Measurements from ENCODE around the gene CHRDL1. TPM values are rescaled to one million over a fixed set of nuclear protein-coding genes. Genes with fewer than 3 reads are reported as not detected.
A peak's percentile ranks its signal among the peaks of the same experiment; 100 is the strongest.
"Not testable (repeated sequence)": the region's sequence is repeated elsewhere in the genome, so short reads cannot be mapped to it uniquely, and the experiment has no call there.

The CHRDL1 gene
- total RNA-seq, 1 experiment from 2014 or later, result not detected

DNA sequence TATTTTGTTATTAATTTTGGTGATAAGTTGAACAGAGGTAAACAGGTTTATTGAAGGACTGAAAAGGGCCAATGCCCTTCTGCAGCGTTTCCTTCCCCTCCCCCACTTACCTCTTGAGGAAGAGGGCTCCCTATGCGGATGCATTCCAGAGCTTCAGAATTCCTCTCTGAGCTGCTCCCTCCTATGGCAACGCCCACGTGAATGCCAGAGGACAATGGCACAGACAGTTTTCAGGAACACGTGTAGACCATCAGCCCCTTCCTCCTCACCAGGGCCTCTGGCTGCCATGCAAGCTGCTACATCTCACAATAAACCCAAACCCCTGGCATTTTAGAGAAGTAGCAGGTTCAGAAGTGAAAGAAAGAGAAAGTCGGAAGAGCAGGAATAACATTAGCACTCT, 127.9 kb downstream of the CHRDL1 start:
- Mint-ChIP-seq H3K27ac (ENCODE audit: low read depth, unreplicated experiment) (no peak overlapping the region), H3K27me3 (ENCODE audit: insufficient read depth, unreplicated experiment) (peaks cover 61% of the 10 kb centered on the region), H3K4me1 (ENCODE audit: insufficient read depth, unreplicated experiment) (no peaks in the 10 kb centered on the region), H3K9me3 (ENCODE audit: unreplicated experiment) (no peaks in the 10 kb centered on the region), H3K36me3 (ENCODE audit: insufficient read depth, unreplicated experiment) (no peaks in the 10 kb centered on the region), H3K4me3 (ENCODE audit: unreplicated experiment) (no peak overlapping the region)
- intact Hi-C loops (cut with micrococcal nuclease), result no loop called here
- ChIA-PET CTCF (no interaction called here), POLR2A (no interaction called here)
- no TSS peak for BruUV-seq (replicated peaks)
- TF ChIP-seq CTCF (IDR thresholded peaks at IDR 0.05; ENCODE audit: unreplicated experiment), result no peak
- no peak for DNase-seq (ENCODE audit: unreplicated experiment)

GRCh38 chrX:110665223-110666002, 130.2 kb downstream of the CHRDL1 start:
- H3K27ac Mint-ChIP-seq (ENCODE audit: low read depth, unreplicated experiment), result no peak overlapping the region
- ChIA-PET POLR2A (no interaction called here), CTCF (interaction anchor here (0.6 to 1.3 kb wide), 5 partner anchors 37 to 953 kb away, joined by 3 to 4 read pairs (median 4); no protein-coding TSS in a partner anchor)
- peak; percentile 57 for DNase-seq (ENCODE audit: unreplicated experiment)
- peak; percentile 44 for TF ChIP-seq CTCF (IDR thresholded peaks at IDR 0.05; ENCODE audit: unreplicated experiment)
- no peak overlapping the region for H3K4me3 Mint-ChIP-seq (ENCODE audit: unreplicated experiment)
- H3K27me3 Mint-ChIP-seq (ENCODE audit: insufficient read depth, unreplicated experiment), result peaks cover 65% of the 10 kb centered on the region
- H3K9me3 Mint-ChIP-seq (ENCODE audit: unreplicated experiment), result no peaks in the 10 kb centered on the region
- BruUV-seq (replicated peaks), result no TSS peak
- intact Hi-C loops (cut with micrococcal nuclease), result loop anchor here (1.0 kb wide), 3 partner anchors 182 to 215 kb away; no protein-coding TSS in a partner anchor
- no peaks in the 10 kb centered on the region for H3K4me1 Mint-ChIP-seq (ENCODE audit: insufficient read depth, unreplicated experiment)
- H3K36me3 Mint-ChIP-seq (ENCODE audit: insufficient read depth, unreplicated experiment), result no peaks in the 10 kb centered on the region

- no peak for DNase-seq (ENCODE audit: unreplicated experiment)
- H3K36me3 Mint-ChIP-seq (ENCODE audit: insufficient read depth, unreplicated experiment), result no peaks in the 10 kb centered on the region
- peaks cover 8% of the 10 kb centered on the region for H3K9me3 Mint-ChIP-seq (ENCODE audit: unreplicated experiment)
- H3K4me3 Mint-ChIP-seq (ENCODE audit: unreplicated experiment), result no peak overlapping the region
- no peaks in the 10 kb centered on the region for H3K4me1 Mint-ChIP-seq (ENCODE audit: insufficient read depth, unreplicated experiment)
- ChIA-PET CTCF (no interaction called here), POLR2A (no interaction called here)
- TF ChIP-seq CTCF (IDR thresholded peaks at IDR 0.05; ENCODE audit: unreplicated experiment), result no peak
- no peak overlapping the region for H3K27ac Mint-ChIP-seq (ENCODE audit: low read depth, unreplicated experiment)
- no TSS peak for BruUV-seq (replicated peaks)
- intact Hi-C loops (cut with micrococcal nuclease), result no loop called here
- H3K27me3 Mint-ChIP-seq (ENCODE audit: insufficient read depth, unreplicated experiment), result peaks cover 41% of the 10 kb centered on the region
Measured at GRCh38 chrX:110657073-110657472, 138.5 kb downstream of the CHRDL1 start.

- H3K4me1 Mint-ChIP-seq (ENCODE audit: insufficient read depth, unreplicated experiment); H3K36me3 Mint-ChIP-seq (ENCODE audit: insufficient read depth, unreplicated experiment); BruUV-seq (replicated peaks); intact Hi-C loops (cut with micrococcal nuclease); H3K4me3 Mint-ChIP-seq (ENCODE audit: unreplicated experiment); H3K27ac Mint-ChIP-seq (ENCODE audit: low read depth, unreplicated experiment); DNase-seq (ENCODE audit: unreplicated experiment); POLR2A ChIA-PET: not testable (repeated sequence)
- CTCF ChIA-PET, result interaction anchor here (0.7 kb wide), 1 partner anchor 25 kb away, joined by 3 read pairs; no protein-coding TSS in a partner anchor
- H3K9me3 Mint-ChIP-seq (ENCODE audit: unreplicated experiment), result peaks cover 16% of the 10 kb centered on the region
- peaks cover 32% of the 10 kb centered on the region for H3K27me3 Mint-ChIP-seq (ENCODE audit: insufficient read depth, unreplicated experiment)
Measured at GRCh38 chrX:110654280-110654679, 141.3 kb downstream of the CHRDL1 start.

All from MCF 10A (cell line).